HG03097 (cell line): ENCODE data around the gene MAX.

ENCODE experiments used
- ATAC-seq: cut with Tn5 transposase; IDR thresholded peaks from one replicate; pipeline ENCODE4 v1.9.1; 2021; ENCODE audit not compliant: unreplicated experiment, low FRiP score

MAX gene

GRCh38 chr14:65102441-65103149, at the start of gene MAX:
MAX (minus strand) TSS chr14:65102517; CDS start chr14:65102339, 178 bp downstream.
- peak; percentile 78 for ATAC-seq

- no peak for ATAC-seq
Observed at GRCh38 chr14:65151609-65151956, 49.3 kb upstream of the MAX start.

- no peak for ATAC-seq
Observed at GRCh38 chr14:65150898-65151608, 48.7 kb upstream of the MAX start.

GRCh38 chr14:65149116-65149515, 46.8 kb upstream of the MAX start:
- ATAC-seq, result no peak

GRCh38 chr14:65144170-65144569, 41.9 kb upstream of the MAX start:
- ATAC-seq, result no peak

GRCh38 chr14:65142914-65143625, 40.8 kb upstream of the MAX start:
- ATAC-seq, result no peak

GRCh38 chr14:65142429-65142828, 40.1 kb upstream of the MAX start:
- no peak for ATAC-seq

- ATAC-seq, result no peak
Observed at GRCh38 chr14:65141523-65141922, 39.2 kb upstream of the MAX start.

- ATAC-seq, result no peak
Observed at GRCh38 chr14:65137648-65138307, 35.5 kb upstream of the MAX start.

- no peak for ATAC-seq
Observed at GRCh38 chr14:65134651-65135579, 32.6 kb upstream of the MAX start.

- ATAC-seq, result no peak
Observed at GRCh38 chr14:65132855-65133254, 30.5 kb upstream of the MAX start.

- no peak for ATAC-seq
Observed at GRCh38 chr14:65131301-65131701, 29.0 kb upstream of the MAX start.

GRCh38 chr14:65128096-65128495, 25.8 kb upstream of the MAX start:
- no peak for ATAC-seq

GRCh38 chr14:65117769-65118745, 15.7 kb upstream of the MAX start:
- ATAC-seq, result no peak

GRCh38 chr14:65115615-65116014, 13.3 kb upstream of the MAX start:
- no peak for ATAC-seq

GRCh38 chr14:65110525-65110924, 8.2 kb upstream of the MAX start:
- no peak for ATAC-seq

GRCh38 chr14:65109357-65109756, 7.0 kb upstream of the MAX start:
- ATAC-seq, result no peak

- ATAC-seq, result no peak
Observed at GRCh38 chr14:65107200-65107599, 4.9 kb upstream of the MAX start.

GRCh38 chr14:65106736-65107135, 4.4 kb upstream of the MAX start:
- ATAC-seq, result no peak
